Thyroid gland (tissue), 4 donors: ENCODE results near the gene LCTL. TPM values are rescaled to one million over a fixed set of nuclear protein-coding genes. Genes with fewer than 3 reads are reported as not detected.

Experiments
- DNase-seq, 2 donors: peaks; one replicate each; pipeline ENCODE4 v3.0.0-alpha.2; 2019
- H3K27ac ChIP-seq, 3 donors: fragments of 200-600 bp; sonication (generic); 1 replicate in 2 of 3; 2 replicates in 1 of 3; pipeline ENCODE4 v1.5.1; 2016 to 2019; ENCODE audit warnings: mild to moderate bottlenecking in 1 of 3, moderate library complexity in 1 of 3
- H3K27me3 ChIP-seq: fragments of 200-600 bp; sonication (generic); one replicate; pipeline ENCODE4 v1.5.1; 2019
- H3K36me3 ChIP-seq, 2 donors: fragments of 200-600 bp; sonication (generic); one replicate each; pipeline ENCODE4 v1.5.1; 2016 to 2019
- H3K4me1 ChIP-seq, 2 donors: fragments of 200-600 bp; sonication (generic); one replicate each; pipeline ENCODE4 v1.5.1; 2017 to 2019
- H3K4me3 ChIP-seq, 3 donors: fragments of 200-600 bp; sonication (generic); replicated peaks in 1 of 3; 1 replicate in 2 of 3; 2 replicates in 1 of 3; pipeline ENCODE4 v1.5.1; 2016; ENCODE audit warnings: mild to moderate bottlenecking in 1 of 3
- H3K9me3 ChIP-seq: fragments of 200-600 bp; sonication (generic); one replicate; pipeline ENCODE4 v1.5.1; 2017
- CTCF ChIP-seq, 6 experiments: fragments of 200-600 bp in 3 of 6; fragments of 450-650 bp in 3 of 6; sonication (generic) in 3 of 6; IDR thresholded peaks; one replicate each; pipeline ENCODE4 v1.5.1; 2016 to 2019; ENCODE audit warnings: antibody characterized with exemption in 6 of 6, mild to moderate bottlenecking in 2 of 6, inconsistent platforms in 1 of 6, moderate library complexity in 1 of 6
- POLR2A ChIP-seq, 2 donors: fragments of 450-650 bp; IDR thresholded peaks; one replicate each; pipeline ENCODE4 v1.6.1; 2017; ENCODE audit warnings: antibody characterized with exemption in 2 of 2, mild to moderate bottlenecking in 2 of 2, moderate library complexity in 1 of 2
- WGBS, 2 donors: methylation state at CpG; one replicate each; pipeline ENCODE4 v1.1.5; 2017; 5-methylcytosine and 5-hydroxymethylcytosine counted together
- intact Hi-C: fragments of 100-400 bp; cut with DNase I; formaldehyde crosslinking; loops from one replicate; pipeline ENCODE4 v1.15.1; 2023
- total RNA-seq, 4 donors: library from RNA; depleted of rRNA; stranded (reverse); fragments of >200 nt; gene quantifications; one replicate each; pipeline ENCODE4 v1.2.3, GENCODE V29; 2016

LCTL gene
- total RNA-seq, 4 donors from 2014 or later, result not detected

GRCh38 chr15:66598095-66598815, 32.5 kb upstream of the LCTL start:
- WGBS, 2 donors, result 75 to 85% methylated on average over 13 to 14 of the region's 14 CpGs
- H3K4me3 ChIP-seq, result no peak overlapping the region
- no peaks in the 10 kb centered on the region for H3K36me3 ChIP-seq
- DNase-seq, result no peak
- no peak overlapping the region for H3K27ac ChIP-seq
- intact Hi-C loops, result no loop called here
- H3K9me3 ChIP-seq, result no peaks in the 10 kb centered on the region
- no peaks in the 10 kb centered on the region for H3K4me1 ChIP-seq
- no peaks in the 10 kb centered on the region for H3K27me3 ChIP-seq
- no peak for TF ChIP-seq CTCF (IDR thresholded peaks at IDR 0.05)
- no peak for TF ChIP-seq POLR2A (IDR thresholded peaks at IDR 0.05)

GRCh38 chr15:66595931-66596545, 30.2 kb upstream of the LCTL start:
- no peaks in the 10 kb centered on the region for H3K27me3 ChIP-seq
- no peak for TF ChIP-seq POLR2A (IDR thresholded peaks at IDR 0.05)
- no peak for TF ChIP-seq CTCF (IDR thresholded peaks at IDR 0.05)
- no peaks in the 10 kb centered on the region for H3K9me3 ChIP-seq
- intact Hi-C loops, result no loop called here
- no peaks in the 10 kb centered on the region for H3K4me1 ChIP-seq
- DNase-seq, result no peak
- no peaks in the 10 kb centered on the region for H3K36me3 ChIP-seq
- WGBS, 2 donors, result 78 to 85% methylated on average over 8 of the region's 8 CpGs
- H3K27ac ChIP-seq, result no peak overlapping the region
- H3K4me3 ChIP-seq, result no peak overlapping the region

GRCh38 chr15:66595332-66595731, 29.5 kb upstream of the LCTL start:
- Histone ChIP-seq H3K27me3 (no peaks in the 10 kb centered on the region), H3K9me3 (no peaks in the 10 kb centered on the region), H3K27ac (no peak overlapping the region), H3K36me3 (no peaks in the 10 kb centered on the region), H3K4me3 (no peak overlapping the region), H3K4me1 (no peaks in the 10 kb centered on the region)
- TF ChIP-seq CTCF (IDR thresholded peaks at IDR 0.05) (no peak), POLR2A (IDR thresholded peaks at IDR 0.05) (no peak)
- no peak for DNase-seq
- intact Hi-C loops, result no loop called here

- Histone ChIP-seq H3K36me3 (no peaks in the 10 kb centered on the region), H3K27me3 (no peaks in the 10 kb centered on the region), H3K9me3 (no peaks in the 10 kb centered on the region), H3K4me3 (no peak overlapping the region), H3K27ac (no peak overlapping the region), H3K4me1 (no peaks in the 10 kb centered on the region)
- intact Hi-C loops, result no loop called here
- DNase-seq, result no peak
- 86 to 87% methylated on average over 5 of the region's 5 CpGs for WGBS, 2 donors
- TF ChIP-seq CTCF (IDR thresholded peaks at IDR 0.05), result no peak
- TF ChIP-seq POLR2A (IDR thresholded peaks at IDR 0.05), result no peak
These were observed 29.0 kb upstream of the LCTL start for GRCh38 chr15:66594836-66595235.

- H3K27ac ChIP-seq, result no peak overlapping the region
- TF ChIP-seq POLR2A (IDR thresholded peaks at IDR 0.05) (no peak), CTCF (IDR thresholded peaks at IDR 0.05) (no peak)
- H3K4me1 ChIP-seq, result no peaks in the 10 kb centered on the region
- intact Hi-C loops, result no loop called here
- H3K4me3 ChIP-seq, result no peak overlapping the region
- WGBS, 2 donors, result 68 to 69% methylated on average over 8 to 10 of the region's 10 CpGs
- no peak for DNase-seq
- H3K36me3 ChIP-seq, result no peaks in the 10 kb centered on the region
- H3K27me3 ChIP-seq, result no peaks in the 10 kb centered on the region
- no peaks in the 10 kb centered on the region for H3K9me3 ChIP-seq
These were observed 28.5 kb upstream of the LCTL start for GRCh38 chr15:66594344-66594743.
